Measurements from ENCODE around the gene BMPR1B.

Gene BMPR1B

DNA sequence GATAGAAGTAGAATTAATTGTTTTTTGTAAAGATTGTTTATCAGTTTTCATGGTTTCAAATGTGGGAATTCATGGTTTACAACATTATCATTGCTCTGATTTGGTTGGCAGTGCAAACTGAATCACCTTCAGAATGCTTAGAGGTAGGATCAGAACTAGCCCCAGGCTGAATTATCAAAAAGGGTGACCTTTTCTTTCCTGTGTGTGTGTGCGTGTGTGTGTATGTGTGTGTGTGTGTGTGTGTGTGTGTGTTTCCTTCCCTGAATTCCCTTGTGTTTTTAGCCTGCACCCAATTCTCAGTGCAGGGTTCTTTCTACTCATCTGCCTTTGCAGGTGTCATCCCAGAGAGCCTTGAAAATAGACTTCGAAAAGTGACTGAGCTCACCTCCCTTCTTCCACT lies 125.0 kb downstream of the BMPR1B start:
- no peak overlapping the region for H4K8ac ChIP-seq (ENCODE audit: low read depth, low read length)
- H3K27me3 ChIP-seq (ENCODE audit: insufficient read depth, low read length) = no peaks in the 10 kb centered on the region
- no peak overlapping the region for H3K9ac ChIP-seq (ENCODE audit: low read length)
- H2BK120ac ChIP-seq (ENCODE audit: insufficient read depth, low read length, poor library complexity) = no peak overlapping the region
- H3K18ac ChIP-seq (ENCODE audit: low read length) = no peak overlapping the region
- no peak overlapping the region for H3K14ac ChIP-seq (ENCODE audit: low read length)
- no peak overlapping the region for H3K23ac ChIP-seq (ENCODE audit: low read length)
- H3K27ac ChIP-seq (ENCODE audit: low read depth, low read length) = no peak overlapping the region
- no peak overlapping the region for H2BK5ac ChIP-seq (ENCODE audit: low read depth, low read length, poor library complexity)
- H3K79me2 ChIP-seq (ENCODE audit: control insufficient read depth, insufficient read depth, low read length, poor library complexity) = no peaks in the 10 kb centered on the region
- H2AFZ ChIP-seq (ENCODE audit: insufficient read depth, low read length, poor library complexity) = no peak overlapping the region
- H4K12ac ChIP-seq (ENCODE audit: low read depth, low read length) = no peak overlapping the region
- no peak overlapping the region for H2AK5ac ChIP-seq (ENCODE audit: low read length)
- no peaks in the 10 kb centered on the region for H3K79me1 ChIP-seq (ENCODE audit: low read length)
- no CpG with 5 or more reads among the region's 2 CpGs for WGBS (ENCODE audit: extremely low coverage, insufficient coverage, insufficient read length)
- no peak overlapping the region for H3K4me2 ChIP-seq (ENCODE audit: low read length)
- H2BK12ac ChIP-seq (ENCODE audit: low read length) = no peak overlapping the region
- H3K9me3 ChIP-seq (ENCODE audit: insufficient read depth, low read depth, low read length) = no peaks in the 10 kb centered on the region
- no peak overlapping the region for H3K4me3 ChIP-seq (ENCODE audit: low read depth, low read length)
- no peaks in the 10 kb centered on the region for H3K4me1 ChIP-seq (ENCODE audit: control insufficient read depth in 1 of 2, insufficient read depth in 2 of 2, low read length in 2 of 2)
- H3K4ac ChIP-seq (ENCODE audit: low read depth, low read length) = no peak overlapping the region
- no peak for DNase-seq
- no peaks in the 10 kb centered on the region for H3K36me3 ChIP-seq (ENCODE audit: control insufficient read depth in 1 of 2, insufficient read depth in 2 of 2, low read length in 2 of 2)
- no peak overlapping the region for H4K91ac ChIP-seq (ENCODE audit: low read depth, low read length)

DNA sequence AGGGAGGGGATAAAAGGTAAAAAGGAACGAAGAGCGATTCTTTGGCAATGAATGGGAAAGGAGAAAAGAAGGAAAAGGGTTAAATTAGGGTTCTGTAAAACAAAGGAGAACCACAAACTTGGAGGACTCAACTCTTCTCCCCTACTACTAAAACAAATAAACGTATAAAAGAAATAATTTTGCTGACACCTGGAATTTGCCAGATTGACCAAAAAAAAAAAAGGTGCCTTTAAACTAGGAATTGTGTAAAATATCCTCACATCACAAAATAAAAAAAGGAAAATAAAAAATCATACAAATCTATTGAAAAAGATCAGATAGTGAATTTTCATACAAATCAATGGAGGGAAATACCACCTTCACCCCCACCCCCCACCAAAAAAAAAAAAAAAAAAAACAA lies 129.3 kb downstream of the BMPR1B start:
- H3K9me3 ChIP-seq (ENCODE audit: insufficient read depth, low read depth, low read length) = no peaks in the 10 kb centered on the region
- H4K12ac ChIP-seq (ENCODE audit: low read depth, low read length) = no peak overlapping the region
- no peak overlapping the region for H3K27ac ChIP-seq (ENCODE audit: low read depth, low read length)
- no peak overlapping the region for H3K4me2 ChIP-seq (ENCODE audit: low read length)
- no peaks in the 10 kb centered on the region for H3K4me1 ChIP-seq (ENCODE audit: control insufficient read depth in 1 of 2, insufficient read depth in 2 of 2, low read length in 2 of 2)
- no peak overlapping the region for H4K91ac ChIP-seq (ENCODE audit: low read depth, low read length)
- no peaks in the 10 kb centered on the region for H3K79me1 ChIP-seq (ENCODE audit: low read length)
- no peak overlapping the region for H3K23ac ChIP-seq (ENCODE audit: low read length)
- H2AFZ ChIP-seq (ENCODE audit: insufficient read depth, low read length, poor library complexity) = no peak overlapping the region
- H3K27me3 ChIP-seq (ENCODE audit: insufficient read depth, low read length) = no peaks in the 10 kb centered on the region
- H4K8ac ChIP-seq (ENCODE audit: low read depth, low read length) = no peak overlapping the region
- WGBS (ENCODE audit: extremely low coverage, insufficient coverage, insufficient read length) = 100% methylated on average over 1 of the region's 3 CpGs
- no peak for DNase-seq
- no peak overlapping the region for H2BK12ac ChIP-seq (ENCODE audit: low read length)
- no peak overlapping the region for H3K9ac ChIP-seq (ENCODE audit: low read length)
- H3K4ac ChIP-seq (ENCODE audit: low read depth, low read length) = no peak overlapping the region
- H2BK5ac ChIP-seq (ENCODE audit: low read depth, low read length, poor library complexity) = no peak overlapping the region
- no peak overlapping the region for H2BK120ac ChIP-seq (ENCODE audit: insufficient read depth, low read length, poor library complexity)
- H3K36me3 ChIP-seq (ENCODE audit: control insufficient read depth in 1 of 2, insufficient read depth in 2 of 2, low read length in 2 of 2) = no peaks in the 10 kb centered on the region
- H3K4me3 ChIP-seq (ENCODE audit: low read depth, low read length) = no peak overlapping the region
- no peak overlapping the region for H3K18ac ChIP-seq (ENCODE audit: low read length)
- no peak overlapping the region for H2AK5ac ChIP-seq (ENCODE audit: low read length)
- no peak overlapping the region for H3K14ac ChIP-seq (ENCODE audit: low read length)
- no peaks in the 10 kb centered on the region for H3K79me2 ChIP-seq (ENCODE audit: control insufficient read depth, insufficient read depth, low read length, poor library complexity)

DNA sequence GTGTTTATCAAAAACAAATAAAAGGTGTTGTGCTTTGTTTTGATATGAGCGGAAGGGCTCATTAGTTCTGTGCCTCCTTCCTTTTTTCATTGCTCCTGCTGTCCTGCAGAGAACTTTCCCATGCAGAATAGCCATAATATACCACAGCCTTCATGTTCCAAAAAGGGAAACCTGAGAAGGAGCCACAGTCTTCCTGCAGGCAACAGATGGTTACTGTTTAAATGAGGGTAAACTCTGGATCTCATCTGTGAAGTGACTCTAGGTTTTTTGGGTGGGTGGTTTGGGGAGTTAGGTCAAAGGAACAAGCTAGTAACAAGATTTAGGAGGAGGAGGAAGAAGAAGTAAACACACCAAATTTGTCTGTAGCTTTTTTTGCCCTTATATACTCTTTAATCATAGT lies 131.8 kb downstream of the BMPR1B start:
- H3K27me3 ChIP-seq (ENCODE audit: insufficient read depth, low read length) = no peaks in the 10 kb centered on the region
- H3K18ac ChIP-seq (ENCODE audit: low read length) = no peak overlapping the region
- no peak overlapping the region for H2BK12ac ChIP-seq (ENCODE audit: low read length)
- H3K9ac ChIP-seq (ENCODE audit: low read length) = no peak overlapping the region
- no peak overlapping the region for H3K4me3 ChIP-seq (ENCODE audit: low read depth, low read length)
- WGBS (ENCODE audit: extremely low coverage, insufficient coverage, insufficient read length) = no CpG with 5 or more reads among the region's 1 CpG
- no peak overlapping the region for H4K8ac ChIP-seq (ENCODE audit: low read depth, low read length)
- H3K4me1 ChIP-seq (ENCODE audit: control insufficient read depth in 1 of 2, insufficient read depth in 2 of 2, low read length in 2 of 2) = no peaks in the 10 kb centered on the region
- H2AFZ ChIP-seq (ENCODE audit: insufficient read depth, low read length, poor library complexity) = no peak overlapping the region
- no peaks in the 10 kb centered on the region for H3K79me2 ChIP-seq (ENCODE audit: control insufficient read depth, insufficient read depth, low read length, poor library complexity)
- H3K27ac ChIP-seq (ENCODE audit: low read depth, low read length) = no peak overlapping the region
- no peak overlapping the region for H4K12ac ChIP-seq (ENCODE audit: low read depth, low read length)
- no peaks in the 10 kb centered on the region for H3K9me3 ChIP-seq (ENCODE audit: insufficient read depth, low read depth, low read length)
- no peak overlapping the region for H3K23ac ChIP-seq (ENCODE audit: low read length)
- H2BK5ac ChIP-seq (ENCODE audit: low read depth, low read length, poor library complexity) = no peak overlapping the region
- no peak overlapping the region for H3K4me2 ChIP-seq (ENCODE audit: low read length)
- H2BK120ac ChIP-seq (ENCODE audit: insufficient read depth, low read length, poor library complexity) = no peak overlapping the region
- H2AK5ac ChIP-seq (ENCODE audit: low read length) = no peak overlapping the region
- DNase-seq = no peak
- no peak overlapping the region for H4K91ac ChIP-seq (ENCODE audit: low read depth, low read length)
- no peak overlapping the region for H3K14ac ChIP-seq (ENCODE audit: low read length)
- no peaks in the 10 kb centered on the region for H3K36me3 ChIP-seq (ENCODE audit: control insufficient read depth in 1 of 2, insufficient read depth in 2 of 2, low read length in 2 of 2)
- H3K79me1 ChIP-seq (ENCODE audit: low read length) = no peaks in the 10 kb centered on the region
- no peak overlapping the region for H3K4ac ChIP-seq (ENCODE audit: low read depth, low read length)

DNA sequence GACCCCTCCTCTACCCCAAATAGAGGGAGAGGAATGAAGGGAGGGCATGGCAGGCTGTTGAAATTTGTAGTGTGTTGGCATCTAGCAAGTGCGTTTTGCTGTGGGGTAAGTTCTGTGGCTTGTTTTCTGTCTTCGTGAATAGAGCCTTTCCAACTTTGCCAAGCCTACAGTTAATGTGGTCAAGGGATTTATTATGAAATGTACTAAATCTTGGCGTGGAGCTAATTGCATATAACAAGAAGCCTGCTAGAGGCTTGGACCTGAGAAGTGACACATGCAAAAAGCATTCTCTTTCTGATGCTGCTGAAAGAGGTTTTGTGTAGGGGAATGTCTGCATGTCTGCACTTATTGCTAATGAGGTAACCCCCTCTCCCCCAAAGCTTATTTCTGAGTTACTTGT lies 132.2 kb downstream of the BMPR1B start:
- no CpG with 5 or more reads among the region's 3 CpGs for WGBS (ENCODE audit: extremely low coverage, insufficient coverage, insufficient read length)

More for the DNA sequence above, 132.2 kb downstream of the BMPR1B start:
- no peak overlapping the region for H3K14ac ChIP-seq (ENCODE audit: low read length)
- no peak for DNase-seq
- H3K18ac ChIP-seq (ENCODE audit: low read length) = no peak overlapping the region
- H4K91ac ChIP-seq (ENCODE audit: low read depth, low read length) = no peak overlapping the region
- no peak overlapping the region for H2BK5ac ChIP-seq (ENCODE audit: low read depth, low read length, poor library complexity)
- no peaks in the 10 kb centered on the region for H3K9me3 ChIP-seq (ENCODE audit: insufficient read depth, low read depth, low read length)
- H3K4me1 ChIP-seq (ENCODE audit: control insufficient read depth in 1 of 2, insufficient read depth in 2 of 2, low read length in 2 of 2) = no peaks in the 10 kb centered on the region
- no peak overlapping the region for H2AFZ ChIP-seq (ENCODE audit: insufficient read depth, low read length, poor library complexity)
- H2BK120ac ChIP-seq (ENCODE audit: insufficient read depth, low read length, poor library complexity) = no peak overlapping the region
- no peak overlapping the region for H2BK12ac ChIP-seq (ENCODE audit: low read length)
- H3K79me1 ChIP-seq (ENCODE audit: low read length) = no peaks in the 10 kb centered on the region
- no peaks in the 10 kb centered on the region for H3K36me3 ChIP-seq (ENCODE audit: control insufficient read depth in 1 of 2, insufficient read depth in 2 of 2, low read length in 2 of 2)
- no peak overlapping the region for H4K12ac ChIP-seq (ENCODE audit: low read depth, low read length)
- H3K4me3 ChIP-seq (ENCODE audit: low read depth, low read length) = no peak overlapping the region
- no peak overlapping the region for H2AK5ac ChIP-seq (ENCODE audit: low read length)
- H3K9ac ChIP-seq (ENCODE audit: low read length) = no peak overlapping the region
- no peaks in the 10 kb centered on the region for H3K27me3 ChIP-seq (ENCODE audit: insufficient read depth, low read length)
- no peak overlapping the region for H3K4me2 ChIP-seq (ENCODE audit: low read length)
- no peak overlapping the region for H4K8ac ChIP-seq (ENCODE audit: low read depth, low read length)
- H3K4ac ChIP-seq (ENCODE audit: low read depth, low read length) = no peak overlapping the region
- H3K27ac ChIP-seq (ENCODE audit: low read depth, low read length) = no peak overlapping the region
- H3K23ac ChIP-seq (ENCODE audit: low read length) = no peak overlapping the region
- H3K79me2 ChIP-seq (ENCODE audit: control insufficient read depth, insufficient read depth, low read length, poor library complexity) = no peaks in the 10 kb centered on the region

Measured in trophoblast cell (in vitro differentiated cells and primary cell).